GM21515 (cell line): ENCODE measurements around the gene DNAJC5G.
"Not testable (repeated sequence)": the region's sequence is repeated elsewhere in the genome, so short reads cannot be mapped to it uniquely, and the experiment has no call there.

Source experiments
- ATAC-seq: cut with Tn5 transposase; IDR thresholded peaks from one replicate; pipeline ENCODE4 v1.9.1; 2021; ENCODE audit not compliant: unreplicated experiment

The DNAJC5G gene

GRCh38 chr2:27280826-27281225 lies 5.6 kb downstream of the DNAJC5G start:
- no peak for ATAC-seq

GRCh38 chr2:27281442-27281841 lies 6.2 kb downstream of the DNAJC5G start:
- ATAC-seq: no peak

- ATAC-seq: no peak
Observed at GRCh38 chr2:27281855-27282559, 6.8 kb downstream of the DNAJC5G start, which contains the start of gene TRIM54. TSS of gene TRIM54 (plus strand) at chr2:27282429. CDS start at chr2:27282732, 303 bp downstream.

GRCh38 chr2:27282892-27283291 lies 7.7 kb downstream of the DNAJC5G start:
- ATAC-seq: no peak

- ATAC-seq: no peak
Observed at GRCh38 chr2:27284996-27285395, 9.8 kb downstream of the DNAJC5G start.

GRCh38 chr2:27285481-27285880 lies 10.2 kb downstream of the DNAJC5G start:
- ATAC-seq: no peak

GRCh38 chr2:27288610-27289009 lies 13.4 kb downstream of the DNAJC5G start:
- ATAC-seq: no peak

- ATAC-seq: no peak
Observed at GRCh38 chr2:27290549-27290948, 15.3 kb downstream of the DNAJC5G start.

GRCh38 chr2:27291865-27292264 lies 16.6 kb downstream of the DNAJC5G start:
- ATAC-seq: no peak

GRCh38 chr2:27294928-27295327 lies 19.7 kb downstream of the DNAJC5G start:
- ATAC-seq: no peak

- no peak for ATAC-seq
Observed at GRCh38 chr2:27296481-27296880, 21.2 kb downstream of the DNAJC5G start.

GRCh38 chr2:27297195-27297594 lies 22.0 kb downstream of the DNAJC5G start:
- no peak for ATAC-seq

GRCh38 chr2:27298391-27299080 lies 23.3 kb downstream of the DNAJC5G start:
- no peak for ATAC-seq

GRCh38 chr2:27300606-27301005 lies 25.4 kb downstream of the DNAJC5G start:
- ATAC-seq: not testable (repeated sequence)

GRCh38 chr2:27303093-27304025 lies 28.1 kb downstream of the DNAJC5G start:
- no peak for ATAC-seq

- no peak for ATAC-seq
Observed at GRCh38 chr2:27304488-27305240, 29.4 kb downstream of the DNAJC5G start.

GRCh38 chr2:27305516-27305915 lies 30.3 kb downstream of the DNAJC5G start:
- ATAC-seq: no peak

- ATAC-seq: no peak
Observed at GRCh38 chr2:27306136-27306535, 30.9 kb downstream of the DNAJC5G start.

GRCh38 chr2:27306573-27307286 lies 31.5 kb downstream of the DNAJC5G start:
- ATAC-seq: no peak

GRCh38 chr2:27307287-27307544 lies 32.0 kb downstream of the DNAJC5G start:
- ATAC-seq: no peak
